ENCODE data around the gene NMT2.
"Not testable (repeated sequence)": the region's sequence is repeated elsewhere in the genome, so short reads cannot be mapped to it uniquely, and the experiment has no call there.

NMT2 gene

GRCh38 chr10:15168291-15168785, at the start of gene NMT2:
NMT2 (minus strand) TSS chr10:15168693; CDS start chr10:15168612, 81 bp downstream.
- DNase-seq, result peak in 15 of 56 donors; percentile 58 to 96 (median 90)

DNA sequence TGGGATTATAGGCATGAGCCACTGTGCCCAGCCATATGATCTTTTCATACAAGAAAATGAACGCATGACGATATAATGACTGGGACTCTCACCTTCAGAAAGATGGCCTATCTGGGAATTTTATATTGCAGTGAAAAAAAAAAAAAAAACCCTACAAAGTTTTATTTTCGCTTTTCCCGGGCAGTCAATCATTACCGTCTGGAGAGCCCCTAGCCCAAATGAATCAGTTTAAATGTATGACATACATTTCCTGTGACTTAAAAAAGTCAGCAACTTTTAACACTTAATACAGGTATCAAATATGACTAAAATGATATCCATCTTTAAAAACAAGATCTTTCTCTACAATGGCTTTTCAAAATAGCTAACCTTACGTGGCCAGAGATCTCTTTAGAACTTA, 48.2 kb upstream of the NMT2 start:
- DNase-seq, result no peak

DNA sequence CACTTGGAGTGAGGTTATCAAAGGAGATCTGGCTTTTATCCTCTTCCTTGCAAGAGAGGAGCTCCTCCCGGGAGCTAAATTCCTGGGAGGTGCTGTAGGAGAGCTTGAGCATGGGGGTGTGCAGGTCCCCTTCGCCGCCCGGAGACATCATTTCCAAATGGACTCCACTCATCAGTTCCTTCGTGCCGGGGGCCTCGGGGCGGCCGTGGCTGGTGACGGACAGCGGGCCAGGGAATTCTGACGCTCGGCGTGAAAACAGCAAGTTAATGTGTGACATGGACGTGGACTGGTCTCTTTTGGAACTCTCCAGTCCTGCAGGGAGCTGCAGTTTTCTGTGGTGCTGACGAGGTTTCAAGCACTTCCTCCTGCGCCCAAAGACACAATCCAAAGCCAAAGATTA, 45.7 kb upstream of the NMT2 start:
- no peak for DNase-seq

GRCh38 chr10:15213461-15213861, 45.0 kb upstream of the NMT2 start:
- DNase-seq, result no peak

GRCh38 chr10:15211464-15211979, 43.0 kb upstream of the NMT2 start:
- DNase-seq, result no peak

GRCh38 chr10:15210521-15210920, 42.0 kb upstream of the NMT2 start:
- DNase-seq, result no peak

DNA sequence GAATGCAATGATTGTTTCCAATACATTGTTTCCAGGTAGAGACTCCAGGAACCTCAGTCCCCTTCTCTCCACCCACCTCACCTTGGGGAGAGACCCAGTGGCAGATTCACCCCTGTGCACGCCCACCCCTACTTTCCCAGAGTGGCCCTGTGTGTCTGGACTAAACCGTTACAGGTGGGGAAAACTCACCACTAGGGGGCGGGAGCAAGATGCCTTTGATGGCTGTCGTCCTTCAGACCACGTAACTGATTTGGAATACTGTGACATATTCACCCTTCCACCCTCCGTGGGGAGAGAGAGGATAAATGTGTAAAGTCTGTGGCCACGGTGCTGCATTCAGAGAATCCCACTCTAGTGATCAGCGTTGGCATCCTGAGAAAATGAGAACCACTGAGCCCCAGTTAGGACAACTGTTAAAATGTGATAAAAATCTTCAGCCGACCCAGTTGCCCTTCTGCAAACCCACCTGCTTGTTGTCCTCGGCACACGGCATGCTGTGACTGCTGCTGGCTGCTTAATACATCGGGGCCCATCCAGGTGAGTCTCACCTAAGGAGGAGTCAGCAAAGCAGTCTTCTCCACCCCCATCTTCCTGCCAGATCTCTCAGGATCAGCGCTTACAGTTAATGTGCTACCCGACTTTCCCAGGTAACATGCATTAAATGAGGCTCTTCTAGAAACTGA, 41.5 kb upstream of the NMT2 start:
- DNase-seq, result peak in 52 of 56 donors; percentile 19 to 93 (median 59)

GRCh38 chr10:15208221-15208620, 39.7 kb upstream of the NMT2 start:
- no peak for DNase-seq

DNA sequence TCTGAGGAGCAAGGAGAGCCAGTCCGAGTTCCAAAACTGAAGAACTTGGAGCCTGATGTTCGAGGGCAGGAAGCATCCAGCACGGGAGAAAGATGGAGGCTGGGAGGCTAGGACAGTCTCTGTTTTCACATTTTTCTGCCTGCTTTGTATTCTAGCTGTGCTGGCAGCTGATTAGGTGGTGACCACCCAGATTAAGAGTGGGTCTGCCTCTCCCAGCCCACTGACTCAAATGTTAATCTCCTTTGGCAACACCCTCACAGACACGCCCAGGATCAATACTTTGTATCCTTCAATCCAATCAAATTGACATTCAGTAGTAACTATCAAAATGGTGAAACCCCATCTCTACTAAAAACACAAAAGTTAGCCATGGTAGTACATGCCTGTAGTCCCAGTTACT, 38.9 kb upstream of the NMT2 start:
- not testable (repeated sequence) for DNase-seq

DNA sequence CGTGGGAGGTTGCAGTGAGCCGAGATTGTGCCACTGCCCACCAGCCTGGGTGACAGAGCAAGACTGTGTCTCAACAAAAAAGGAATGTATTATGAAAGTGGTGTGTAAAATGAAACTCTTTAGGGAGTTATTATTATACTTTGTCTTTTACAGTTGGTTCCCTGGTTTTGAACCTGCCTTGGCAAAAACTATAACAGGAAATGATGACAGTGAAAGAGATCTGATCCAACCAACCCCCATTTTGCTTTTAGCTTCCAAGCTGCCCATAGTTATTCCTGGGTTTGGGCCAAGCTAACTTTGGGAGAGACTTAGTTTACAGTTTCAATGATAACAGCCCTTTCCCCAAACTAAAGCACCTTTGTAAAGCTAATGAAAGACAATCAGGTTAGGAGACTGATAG, 34.1 kb upstream of the NMT2 start:
- no peak for DNase-seq

DNA sequence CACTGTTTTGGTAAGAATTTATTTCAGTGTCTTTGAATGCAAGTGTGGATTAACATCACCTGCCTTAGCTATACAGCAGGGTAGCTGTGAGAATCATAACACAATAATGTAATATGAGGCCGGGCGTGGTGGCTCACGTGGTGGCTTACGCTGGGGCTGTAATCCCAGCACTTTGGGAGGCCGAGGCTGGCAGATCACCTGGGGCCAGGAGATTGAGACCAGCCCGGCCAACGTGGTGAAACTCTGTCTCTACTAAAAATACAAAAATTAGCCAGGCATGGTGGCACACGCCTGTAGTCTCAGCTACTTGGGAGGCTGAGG, 33.8 kb upstream of the NMT2 start:
- DNase-seq, result not testable (repeated sequence)

DNA sequence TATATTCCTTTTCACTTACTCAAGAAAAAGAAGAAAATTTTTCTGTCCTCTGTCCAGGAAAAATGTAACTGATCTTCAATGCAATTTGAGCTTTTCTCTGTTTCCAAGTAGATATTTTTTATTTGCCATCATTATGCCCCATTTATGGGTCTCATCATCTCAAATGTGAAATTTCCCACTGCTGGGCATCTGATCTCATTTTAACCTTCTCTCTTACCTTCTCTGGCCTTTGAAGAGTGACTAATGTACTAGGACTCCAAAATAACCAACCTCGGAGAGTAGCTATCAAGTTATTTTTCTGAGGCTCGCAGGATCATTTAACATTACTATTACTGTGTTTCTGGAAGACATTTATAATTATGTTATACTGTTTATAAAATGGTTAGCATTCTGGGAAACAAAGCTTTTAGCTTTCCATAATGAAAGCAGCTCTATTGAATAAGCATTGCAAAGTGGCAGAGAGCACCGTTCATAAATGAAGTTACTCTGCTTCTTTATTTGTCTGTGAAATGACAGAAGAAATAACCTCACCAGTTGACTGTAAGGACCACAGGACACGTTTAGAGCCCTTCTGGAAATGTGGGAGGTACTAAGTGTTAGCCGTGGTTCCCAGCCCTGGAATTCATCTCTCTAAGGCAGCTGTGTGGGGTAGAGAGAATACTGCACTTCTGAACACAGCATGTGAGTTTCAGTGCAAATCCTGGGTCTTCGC, 33.3 kb upstream of the NMT2 start:
- DNase-seq, result no peak

DNA sequence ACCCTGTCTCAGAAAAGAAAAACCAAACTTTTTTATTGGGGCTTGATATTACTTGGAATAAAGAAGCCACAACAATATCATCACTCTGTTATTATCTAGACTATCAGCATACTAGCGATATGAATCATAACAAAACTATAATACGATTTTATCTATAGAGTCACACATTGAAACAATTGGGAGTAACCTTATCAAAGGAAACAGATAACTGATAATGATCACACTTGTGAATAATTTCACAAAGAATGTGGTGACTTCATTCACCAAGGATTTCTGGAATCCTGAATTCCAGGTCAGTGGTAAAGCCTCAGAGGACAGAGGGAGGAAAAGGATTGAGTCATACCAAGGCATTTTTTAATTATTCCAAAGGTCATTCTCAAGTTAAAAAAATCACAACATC, 32.1 kb upstream of the NMT2 start:
- no peak for DNase-seq

DNA sequence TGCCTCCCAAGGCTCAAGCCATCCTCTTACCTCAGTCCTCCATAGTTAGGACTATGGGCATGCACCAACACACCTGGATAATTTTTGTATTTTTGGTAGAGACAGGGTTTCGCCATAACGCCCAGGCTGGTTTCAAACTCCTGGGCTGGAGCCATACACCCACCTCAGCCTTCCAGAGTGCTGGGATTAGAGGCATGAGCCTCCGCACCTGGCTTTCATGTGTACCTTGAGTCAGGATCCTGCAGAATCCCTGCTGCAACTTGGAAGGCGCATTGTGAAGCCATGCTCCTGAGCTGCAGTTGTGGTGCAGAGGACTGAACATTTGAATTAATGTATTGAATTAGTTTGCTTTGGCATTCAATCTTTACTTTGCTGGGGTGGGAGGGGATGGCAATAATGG, 29.4 kb upstream of the NMT2 start:
- DNase-seq, result no peak

DNA sequence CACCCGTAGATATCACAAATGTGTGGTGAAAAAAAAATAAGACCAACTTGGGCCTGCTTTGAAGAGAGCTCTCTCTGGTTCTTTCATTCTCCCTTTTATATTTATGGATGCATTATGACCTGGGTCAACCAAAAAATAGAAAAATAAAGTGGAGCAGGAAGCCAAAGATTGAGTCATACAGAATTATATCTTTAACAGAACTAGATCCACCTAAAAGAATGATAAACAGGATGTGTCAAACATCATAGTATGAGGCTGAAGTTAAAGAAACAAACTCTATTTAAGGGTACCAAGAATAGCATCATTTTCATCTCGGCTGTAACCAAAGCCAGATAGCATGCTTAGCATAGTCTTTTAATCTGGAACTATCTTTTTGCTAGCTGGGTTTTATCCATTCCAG, 28.8 kb upstream of the NMT2 start:
- no peak for DNase-seq

- DNase-seq, result peak in 1 of 56 donors; percentile 2
Measured at GRCh38 chr10:15196021-15196834, 27.7 kb upstream of the NMT2 start.

GRCh38 chr10:15189133-15189885, 20.8 kb upstream of the NMT2 start:
- no peak for DNase-seq

DNA sequence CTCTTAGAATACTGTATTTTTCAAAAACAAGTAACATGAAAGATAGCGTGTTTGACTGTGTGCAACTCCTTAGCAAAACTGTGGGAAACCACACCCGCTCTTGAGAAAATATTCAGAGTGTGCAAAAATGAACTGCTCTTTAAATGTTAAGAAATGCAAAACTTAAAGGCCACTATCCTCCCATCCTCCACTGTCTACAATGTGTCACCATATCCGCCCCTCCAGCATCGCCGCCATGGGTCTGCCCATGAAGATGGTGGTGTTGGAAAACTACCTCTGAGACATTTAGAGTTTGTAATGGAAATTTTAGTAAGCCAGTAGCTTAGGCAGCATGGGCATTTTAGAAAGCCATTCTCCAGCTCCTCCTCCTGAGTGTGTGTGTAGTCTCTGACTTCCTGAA, 20.1 kb upstream of the NMT2 start:
- no peak for DNase-seq

- DNase-seq, result no peak
Measured at GRCh38 chr10:15183689-15184481, 15.4 kb upstream of the NMT2 start.

DNA sequence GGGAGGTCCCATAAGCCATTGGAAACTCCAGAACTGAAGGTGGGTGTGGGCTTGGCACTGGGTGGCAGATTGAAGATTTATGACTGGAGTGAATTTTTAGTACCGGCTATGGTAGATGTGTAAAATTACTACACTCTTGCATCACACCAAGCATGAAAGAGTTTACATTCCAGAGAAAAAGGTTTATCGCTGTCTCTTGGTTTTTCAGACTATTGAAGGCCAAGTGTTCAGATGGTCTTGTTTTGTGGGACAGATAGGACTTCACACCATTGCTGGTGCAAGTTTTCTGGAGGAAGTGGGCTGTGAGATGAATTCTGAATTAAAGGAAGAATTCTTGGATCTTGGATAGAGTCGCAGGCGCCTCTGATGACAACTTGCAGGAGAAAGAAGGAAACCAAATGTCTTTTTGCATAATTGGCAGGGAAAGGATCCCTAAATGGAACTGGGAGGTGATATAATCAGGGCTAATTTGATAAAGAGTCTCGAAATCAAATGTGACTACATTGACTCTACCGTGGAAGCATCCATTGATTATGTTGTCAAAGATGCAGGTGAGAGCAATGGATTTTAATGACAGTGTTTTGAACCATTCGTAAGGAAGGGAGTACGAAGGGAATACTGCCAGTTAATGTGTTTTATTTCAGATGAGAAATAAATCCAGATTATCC, 14.2 kb upstream of the NMT2 start:
- DNase-seq, result no peak
